HCT116 (cell line): Measurements from ENCODE around the gene GRIN2A. TPM values are rescaled to one million over a fixed set of nuclear protein-coding genes. Genes with fewer than 3 reads are reported as not detected.

Experiments
- ATAC-seq: fragments of 200-7000 bp; cut with Tn5 transposase; 2 replicates; pipeline ENCODE4 v1.9.1; 2020; ENCODE audit warnings: mild to moderate bottlenecking, moderate library complexity
- BruUV-seq: library from RNA; stranded (reverse); fragments of 400-500 nt; replicated peaks from 2 replicates; lab custom pipeline; 2021; lab: Mats Ljungman, UMichigan
- CTCF ChIA-PET: fragments of 300-600 bp; sonication (Branson Sonifier 250); formaldehyde crosslinking; loops from one replicate; lab custom pipeline; 2021; ENCODE audit warnings: antibody characterized with exemption; lab: Charles Lee
- POLR2A ChIA-PET: fragments of 300-600, 350-600 bp; sonication (Branson Sonifier 250); formaldehyde crosslinking; loops from one replicate; lab custom pipeline; 2021; ENCODE audit warnings: antibody characterized with exemption; lab: Charles Lee
- RAD21 ChIA-PET, 2 experiments: fragments of 300-600 bp; sonication (Branson Sonifier 250); formaldehyde crosslinking; loops; one replicate each; lab custom pipeline; 2023; ENCODE audit warnings: low total read pairs in 2 of 2; ENCODE audit not compliant: uncharacterized antibody in 2 of 2, unreplicated experiment in 2 of 2, low non-redundant PET in 1 of 2; lab: Charles Lee
- DNase-seq: peaks from one replicate; pipeline ENCODE4 v3.0.0-alpha.2; 2010; ENCODE audit warnings: low read depth, low spot score
- H2AFZ ChIP-seq: fragments of 200-600 bp; shearing (Covaris generic), sonication (generic); 2 replicates; pipeline ENCODE4 v1.6.1; 2017; ENCODE audit warnings: low read depth, mixed run types, mixed read lengths, antibody characterized with exemption, low read length; ENCODE audit not compliant: poor library complexity, severe bottlenecking
- H3K27ac ChIP-seq: 2 replicates; pipeline ENCODE4 v1.5.1; 2012; ENCODE audit warnings: low read depth, low read length
- H3K27me3 ChIP-seq: fragments of 200-600 bp; sonication (generic); 2 replicates; pipeline ENCODE4 v1.6.1; 2016; ENCODE audit warnings: mixed run types, low read length, mixed read lengths; ENCODE audit not compliant: insufficient read depth
- H3K36me3 ChIP-seq, 2 experiments: fragments of 200-500 bp in 1 of 2; fragments of 200-600 bp in 1 of 2; sonication (Bioruptor generic) in 1 of 2; sonication (generic) in 1 of 2; 2 replicates each; pipeline versions ENCODE4 v1.5.1 to v1.6.1; 2014 to 2016; ENCODE audit warnings: low read length in 2 of 2, inconsistent platforms in 1 of 2, mixed read lengths in 1 of 2, mixed run types in 1 of 2; ENCODE audit not compliant: insufficient read depth in 2 of 2, control insufficient read depth in 1 of 2
- H3K4me1 ChIP-seq, 2 experiments: fragments of 200-600 bp in 1 of 2; sonication (generic) in 1 of 2; 2 replicates each; pipeline versions ENCODE4 v1.5.1 to v1.6.1; 2012 to 2017; ENCODE audit warnings: low read length in 2 of 2, inconsistent platforms in 1 of 2, mild to moderate bottlenecking in 1 of 2, mixed read lengths in 1 of 2, mixed run types in 1 of 2, moderate library complexity in 1 of 2; ENCODE audit not compliant: insufficient read depth in 2 of 2, control insufficient read depth in 1 of 2
- H3K4me2 ChIP-seq: fragments of 200-600 bp; sonication (generic); 2 replicates; pipeline ENCODE4 v1.6.1; 2017; ENCODE audit warnings: mixed run types, low read length, mixed read lengths
- H3K4me3 ChIP-seq, 2 experiments: fragments of 200-600 bp in 1 of 2; sonication (generic) in 1 of 2; replicated peaks in 1 of 2; 2 replicates each; pipeline ENCODE4 v1.5.1; 2011 to 2016; ENCODE audit warnings: low read length in 2 of 2, control low read depth in 1 of 2, low read depth in 1 of 2, mild to moderate bottlenecking in 1 of 2, mixed read lengths in 1 of 2, mixed run types in 1 of 2
- H3K79me2 ChIP-seq: fragments of 200-600 bp; sonication (generic); 2 replicates; pipeline ENCODE4 v1.6.1; 2017; ENCODE audit warnings: mild to moderate bottlenecking, mixed run types, low read length, moderate library complexity, mixed read lengths; ENCODE audit not compliant: insufficient read depth
- H3K9ac ChIP-seq: fragments of 200-600 bp; sonication (generic); 2 replicates; pipeline ENCODE4 v1.6.1; 2016; ENCODE audit warnings: low read length, mixed read lengths
- H3K9me2 ChIP-seq: fragments of 200-600 bp; sonication (generic), shearing (Covaris generic); 2 replicates; pipeline ENCODE4 v1.6.1; 2017; ENCODE audit warnings: mixed run types, mild to moderate bottlenecking, moderate library complexity; ENCODE audit not compliant: insufficient read depth
- H3K9me3 ChIP-seq, 2 experiments: fragments of 200-500 bp in 1 of 2; fragments of 200-600 bp in 1 of 2; sonication (Bioruptor generic) in 1 of 2; sonication (generic) in 1 of 2; 2 replicates each; pipeline ENCODE4 v1.6.1; 2014 to 2017; ENCODE audit warnings: low read length in 2 of 2, mixed read lengths in 2 of 2, inconsistent platforms in 1 of 2, low read depth in 1 of 2, mild to moderate bottlenecking in 1 of 2, mixed run types in 1 of 2, moderate library complexity in 1 of 2; ENCODE audit not compliant: control insufficient read depth in 1 of 2, insufficient read depth in 1 of 2
- H4K20me1 ChIP-seq: fragments of 200-600 bp; sonication (generic), shearing (Covaris generic); 2 replicates; pipeline ENCODE4 v1.6.1; 2017; ENCODE audit warnings: mixed run types, mild to moderate bottlenecking, moderate library complexity; ENCODE audit not compliant: insufficient read depth
- CEBPB ChIP-seq: IDR thresholded peaks from 2 replicates; pipeline ENCODE4 v1.6.1; 2012; ENCODE audit warnings: low read depth
- EGR1 ChIP-seq: IDR thresholded peaks from 2 replicates; pipeline ENCODE4 v1.6.1; 2012; ENCODE audit warnings: low read depth
- FOSL1 ChIP-seq: IDR thresholded peaks from 2 replicates; pipeline ENCODE4 v1.6.1; 2012; ENCODE audit warnings: low read depth
- POLR2A ChIP-seq: IDR thresholded peaks from 2 replicates; pipeline ENCODE4 v1.7.0; 2011; ENCODE audit warnings: borderline replicate concordance; ENCODE audit not compliant: insufficient read depth, insufficient read length; ENCODE audit errors: extremely low read depth
- RAD21 ChIP-seq: IDR thresholded peaks from 2 replicates; pipeline ENCODE4 v1.6.1; 2012; ENCODE audit warnings: low read depth, mild to moderate bottlenecking
- SIN3A ChIP-seq: IDR thresholded peaks from 2 replicates; pipeline ENCODE4 v1.6.1; 2012; ENCODE audit warnings: low read depth
- SRF ChIP-seq: IDR thresholded peaks from 2 replicates; pipeline ENCODE4 v1.6.1; 2012; ENCODE audit warnings: low read depth
- TCF7L2 ChIP-seq: IDR thresholded peaks from 2 replicates; pipeline ENCODE4 v1.7.0; 2011; ENCODE audit warnings: borderline replicate concordance, inconsistent platforms; ENCODE audit not compliant: insufficient read depth, insufficient read length; ENCODE audit errors: extremely low read depth
- YY1 ChIP-seq: IDR thresholded peaks from 2 replicates; pipeline ENCODE4 v1.6.1; 2011; ENCODE audit warnings: low read length, low read depth, moderate library complexity, mild to moderate bottlenecking; ENCODE audit not compliant: insufficient replicate concordance; ENCODE audit errors: extremely low read depth
- ZFX ChIP-seq: fragments of 450-650 bp; IDR thresholded peaks from 2 replicates; pipeline ENCODE4 v1.6.1; 2017
- ZNF274 ChIP-seq: fragments of 200-500 bp; sonication (Bioruptor generic); IDR thresholded peaks from 2 replicates; pipeline ENCODE4 v1.6.1; 2014; ENCODE audit warnings: mild to moderate bottlenecking, low read depth, low read length, inconsistent platforms
- intact Hi-C: fragments of 100-400 bp; cut with micrococcal nuclease; formaldehyde crosslinking; loops from 2 replicates; pipeline ENCODE4 v1.10.0; 2022
- total RNA-seq: library from RNA; stranded (reverse); gene quantifications from one replicate; pipeline ENCODE4 v1.2.1, GENCODE V29; 2021; ENCODE audit not compliant: unreplicated experiment
- TF ChIP-seq, protein P1 (sequence below), 3 experiments: fragments of 200-600 bp in 1 of 3; sonication (generic) in 1 of 3; IDR thresholded peaks in 2 of 3; conservative IDR thresholded peaks in 1 of 3; 2 replicates each; pipeline ENCODE4 v1.5.1; 2012 to 2017; ENCODE audit warnings: low read depth in 2 of 3, low read length in 2 of 3, antibody characterized with exemption in 1 of 3, borderline replicate concordance in 1 of 3, control low read depth in 1 of 3, mild to moderate bottlenecking in 1 of 3, mixed read lengths in 1 of 3, mixed run types in 1 of 3, moderate library complexity in 1 of 3; ENCODE audit not compliant: insufficient read depth in 1 of 3
- TF ChIP-seq, protein P2 (sequence below): IDR thresholded peaks from 2 replicates; pipeline ENCODE4 v1.6.1; 2012; ENCODE audit warnings: low read depth
- TF ChIP-seq, protein P3 (sequence below): IDR thresholded peaks from 2 replicates; pipeline ENCODE4 v1.6.1; 2012
- TF ChIP-seq, protein P4 (sequence below): IDR thresholded peaks from 2 replicates; pipeline ENCODE4 v1.6.1; 2012
- TF ChIP-seq, protein P5 (sequence below): IDR thresholded peaks from 2 replicates; pipeline ENCODE4 v1.6.1; 2011; ENCODE audit warnings: mild to moderate bottlenecking, low read length, moderate library complexity; ENCODE audit not compliant: insufficient replicate concordance; ENCODE audit errors: extremely low read depth

GRIN2A gene
- total RNA-seq, 1 experiment from 2014 or later, result 0.02 TPM

DNA sequence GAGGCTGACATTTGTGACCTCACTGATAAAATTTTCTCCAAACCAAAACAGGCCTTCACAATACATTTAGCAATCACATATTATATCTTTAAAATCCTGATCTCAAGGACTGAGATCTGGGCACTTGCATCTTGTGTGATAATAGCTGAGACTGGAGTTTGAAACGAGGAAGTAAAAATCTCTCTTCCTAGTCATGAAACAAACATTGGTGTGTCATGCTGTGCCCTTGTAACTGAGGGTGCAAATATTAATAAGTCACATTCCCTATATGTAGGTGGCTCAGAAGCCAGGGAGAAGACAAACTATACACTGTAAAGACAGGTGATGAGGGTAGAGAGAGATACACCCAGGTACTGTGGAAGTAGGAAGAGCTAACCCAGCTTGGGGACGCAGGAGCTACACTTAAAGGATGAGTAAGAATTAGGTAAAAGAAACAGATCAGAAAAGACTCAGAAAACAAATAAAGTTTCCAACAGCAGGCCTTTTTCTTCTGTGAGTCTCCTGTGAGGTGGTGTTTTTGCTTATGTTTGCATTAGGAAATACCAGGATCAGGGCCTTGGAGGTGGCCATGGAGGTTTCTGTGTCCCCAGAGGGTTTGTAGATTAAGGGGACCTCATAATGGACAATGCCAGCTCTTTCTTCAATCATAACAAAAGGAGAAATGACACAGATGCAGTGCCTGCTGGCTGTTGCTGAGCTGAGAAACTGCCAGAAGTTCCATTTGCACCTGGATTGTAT, 335.7 kb downstream of the GRIN2A start:
- Histone ChIP-seq H3K27ac (no peak overlapping the region), H3K79me2 (no peaks in the 10 kb centered on the region), H3K9me3 (no peaks in the 10 kb centered on the region), H4K20me1 (no peaks in the 10 kb centered on the region), H3K36me3 (no peaks in the 10 kb centered on the region; a peak in 1 of 4 replicates), H3K4me1 (peaks cover 0 to 7% of the 10 kb centered on the region in 2 experiments; a peak in 1 of 4 replicates), H3K27me3 (no peaks in the 10 kb centered on the region), H3K9me2 (no peaks in the 10 kb centered on the region), H2AFZ (no peak overlapping the region), H3K4me3 (no peak overlapping the region), H3K4me2 (no peak overlapping the region), H3K9ac (no peak overlapping the region)
- ATAC-seq (no peak), DNase-seq (no peak)
- ChIA-PET POLR2A (no interaction called here), CTCF (no interaction called here), RAD21 (no interaction called here)
- intact Hi-C loops, result no loop called here
- no peak for TF ChIP-seq SRF
- TF ChIP-seq TCF7L2, result no peak
- no peak for TF ChIP-seq EGR1
- TF ChIP-seq, protein P1, sequence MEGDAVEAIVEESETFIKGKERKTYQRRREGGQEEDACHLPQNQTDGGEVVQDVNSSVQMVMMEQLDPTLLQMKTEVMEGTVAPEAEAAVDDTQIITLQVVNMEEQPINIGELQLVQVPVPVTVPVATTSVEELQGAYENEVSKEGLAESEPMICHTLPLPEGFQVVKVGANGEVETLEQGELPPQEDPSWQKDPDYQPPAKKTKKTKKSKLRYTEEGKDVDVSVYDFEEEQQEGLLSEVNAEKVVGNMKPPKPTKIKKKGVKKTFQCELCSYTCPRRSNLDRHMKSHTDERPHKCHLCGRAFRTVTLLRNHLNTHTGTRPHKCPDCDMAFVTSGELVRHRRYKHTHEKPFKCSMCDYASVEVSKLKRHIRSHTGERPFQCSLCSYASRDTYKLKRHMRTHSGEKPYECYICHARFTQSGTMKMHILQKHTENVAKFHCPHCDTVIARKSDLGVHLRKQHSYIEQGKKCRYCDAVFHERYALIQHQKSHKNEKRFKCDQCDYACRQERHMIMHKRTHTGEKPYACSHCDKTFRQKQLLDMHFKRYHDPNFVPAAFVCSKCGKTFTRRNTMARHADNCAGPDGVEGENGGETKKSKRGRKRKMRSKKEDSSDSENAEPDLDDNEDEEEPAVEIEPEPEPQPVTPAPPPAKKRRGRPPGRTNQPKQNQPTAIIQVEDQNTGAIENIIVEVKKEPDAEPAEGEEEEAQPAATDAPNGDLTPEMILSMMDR (IDR thresholded peaks at IDR 0.05 in 2 of 3, conservative IDR thresholded peaks at IDR 0.05 in 1 of 3; ENCODE audit: borderline replicate concordance in 1 of 3, insufficient read depth in 1 of 3, low read depth in 2 of 3, low read length in 2 of 3), result no peak
- TF ChIP-seq POLR2A, result no peak
- TF ChIP-seq, protein P2, sequence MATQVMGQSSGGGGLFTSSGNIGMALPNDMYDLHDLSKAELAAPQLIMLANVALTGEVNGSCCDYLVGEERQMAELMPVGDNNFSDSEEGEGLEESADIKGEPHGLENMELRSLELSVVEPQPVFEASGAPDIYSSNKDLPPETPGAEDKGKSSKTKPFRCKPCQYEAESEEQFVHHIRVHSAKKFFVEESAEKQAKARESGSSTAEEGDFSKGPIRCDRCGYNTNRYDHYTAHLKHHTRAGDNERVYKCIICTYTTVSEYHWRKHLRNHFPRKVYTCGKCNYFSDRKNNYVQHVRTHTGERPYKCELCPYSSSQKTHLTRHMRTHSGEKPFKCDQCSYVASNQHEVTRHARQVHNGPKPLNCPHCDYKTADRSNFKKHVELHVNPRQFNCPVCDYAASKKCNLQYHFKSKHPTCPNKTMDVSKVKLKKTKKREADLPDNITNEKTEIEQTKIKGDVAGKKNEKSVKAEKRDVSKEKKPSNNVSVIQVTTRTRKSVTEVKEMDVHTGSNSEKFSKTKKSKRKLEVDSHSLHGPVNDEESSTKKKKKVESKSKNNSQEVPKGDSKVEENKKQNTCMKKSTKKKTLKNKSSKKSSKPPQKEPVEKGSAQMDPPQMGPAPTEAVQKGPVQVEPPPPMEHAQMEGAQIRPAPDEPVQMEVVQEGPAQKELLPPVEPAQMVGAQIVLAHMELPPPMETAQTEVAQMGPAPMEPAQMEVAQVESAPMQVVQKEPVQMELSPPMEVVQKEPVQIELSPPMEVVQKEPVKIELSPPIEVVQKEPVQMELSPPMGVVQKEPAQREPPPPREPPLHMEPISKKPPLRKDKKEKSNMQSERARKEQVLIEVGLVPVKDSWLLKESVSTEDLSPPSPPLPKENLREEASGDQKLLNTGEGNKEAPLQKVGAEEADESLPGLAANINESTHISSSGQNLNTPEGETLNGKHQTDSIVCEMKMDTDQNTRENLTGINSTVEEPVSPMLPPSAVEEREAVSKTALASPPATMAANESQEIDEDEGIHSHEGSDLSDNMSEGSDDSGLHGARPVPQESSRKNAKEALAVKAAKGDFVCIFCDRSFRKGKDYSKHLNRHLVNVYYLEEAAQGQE, result no peak
- TF ChIP-seq ZFX, result no peak
- no peak for TF ChIP-seq ZNF274
- TF ChIP-seq CEBPB, result no peak
- no peak for TF ChIP-seq YY1
- no peak for TF ChIP-seq RAD21
- TF ChIP-seq, protein P3, sequence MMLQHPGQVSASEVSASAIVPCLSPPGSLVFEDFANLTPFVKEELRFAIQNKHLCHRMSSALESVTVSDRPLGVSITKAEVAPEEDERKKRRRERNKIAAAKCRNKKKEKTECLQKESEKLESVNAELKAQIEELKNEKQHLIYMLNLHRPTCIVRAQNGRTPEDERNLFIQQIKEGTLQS, result no peak
- TF ChIP-seq, protein P4, sequence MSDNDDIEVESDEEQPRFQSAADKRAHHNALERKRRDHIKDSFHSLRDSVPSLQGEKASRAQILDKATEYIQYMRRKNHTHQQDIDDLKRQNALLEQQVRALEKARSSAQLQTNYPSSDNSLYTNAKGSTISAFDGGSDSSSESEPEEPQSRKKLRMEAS, result no peak
- TF ChIP-seq, protein P5, sequence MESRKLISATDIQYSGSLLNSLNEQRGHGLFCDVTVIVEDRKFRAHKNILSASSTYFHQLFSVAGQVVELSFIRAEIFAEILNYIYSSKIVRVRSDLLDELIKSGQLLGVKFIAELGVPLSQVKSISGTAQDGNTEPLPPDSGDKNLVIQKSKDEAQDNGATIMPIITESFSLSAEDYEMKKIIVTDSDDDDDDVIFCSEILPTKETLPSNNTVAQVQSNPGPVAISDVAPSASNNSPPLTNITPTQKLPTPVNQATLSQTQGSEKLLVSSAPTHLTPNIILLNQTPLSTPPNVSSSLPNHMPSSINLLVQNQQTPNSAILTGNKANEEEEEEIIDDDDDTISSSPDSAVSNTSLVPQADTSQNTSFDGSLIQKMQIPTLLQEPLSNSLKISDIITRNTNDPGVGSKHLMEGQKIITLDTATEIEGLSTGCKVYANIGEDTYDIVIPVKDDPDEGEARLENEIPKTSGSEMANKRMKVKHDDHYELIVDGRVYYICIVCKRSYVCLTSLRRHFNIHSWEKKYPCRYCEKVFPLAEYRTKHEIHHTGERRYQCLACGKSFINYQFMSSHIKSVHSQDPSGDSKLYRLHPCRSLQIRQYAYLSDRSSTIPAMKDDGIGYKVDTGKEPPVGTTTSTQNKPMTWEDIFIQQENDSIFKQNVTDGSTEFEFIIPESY, result no peak
- TF ChIP-seq SIN3A, result no peak
- no peak for TF ChIP-seq FOSL1
- no TSS peak for BruUV-seq
